ENCODE results near the gene GKN1. TPM values are rescaled to one million over a fixed set of nuclear protein-coding genes. Genes with fewer than 3 reads are reported as not detected.

GKN1 gene
- polyA plus RNA-seq, 1 experiment = not detected

DNA sequence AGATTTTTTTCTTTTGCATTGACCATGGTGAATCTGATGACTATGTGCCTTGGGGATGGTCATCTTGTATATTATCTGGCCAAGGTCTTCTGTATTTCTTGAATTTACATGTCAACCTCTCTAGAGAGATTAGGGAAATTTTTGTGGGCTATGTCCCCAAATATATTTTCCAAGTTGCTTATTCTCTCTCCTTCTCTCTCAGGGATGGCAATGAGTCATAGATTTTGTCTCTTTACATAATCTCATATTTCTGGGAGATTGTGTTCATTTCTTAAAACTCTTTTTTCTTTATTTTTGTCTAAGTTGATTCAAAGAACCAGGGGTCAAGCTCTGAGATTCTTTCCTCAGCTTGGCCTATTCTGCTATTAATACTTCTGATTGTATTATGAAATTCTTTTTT lies 31.6 kb upstream of the GKN1 start:
- Histone ChIP-seq H3K27me3 (ENCODE audit: control insufficient read depth, insufficient read depth, low read length) (no peaks in the 10 kb centered on the region), H3K27ac (ENCODE audit: low read depth, low read length) (no peak overlapping the region), H3K9me3 (ENCODE audit: control insufficient read depth, insufficient read depth, low read length) (peaks cover 2% of the 10 kb centered on the region), H3K4me3 (ENCODE audit: low read depth, low read length) (no peak overlapping the region)
- TF ChIP-seq, protein P1, sequence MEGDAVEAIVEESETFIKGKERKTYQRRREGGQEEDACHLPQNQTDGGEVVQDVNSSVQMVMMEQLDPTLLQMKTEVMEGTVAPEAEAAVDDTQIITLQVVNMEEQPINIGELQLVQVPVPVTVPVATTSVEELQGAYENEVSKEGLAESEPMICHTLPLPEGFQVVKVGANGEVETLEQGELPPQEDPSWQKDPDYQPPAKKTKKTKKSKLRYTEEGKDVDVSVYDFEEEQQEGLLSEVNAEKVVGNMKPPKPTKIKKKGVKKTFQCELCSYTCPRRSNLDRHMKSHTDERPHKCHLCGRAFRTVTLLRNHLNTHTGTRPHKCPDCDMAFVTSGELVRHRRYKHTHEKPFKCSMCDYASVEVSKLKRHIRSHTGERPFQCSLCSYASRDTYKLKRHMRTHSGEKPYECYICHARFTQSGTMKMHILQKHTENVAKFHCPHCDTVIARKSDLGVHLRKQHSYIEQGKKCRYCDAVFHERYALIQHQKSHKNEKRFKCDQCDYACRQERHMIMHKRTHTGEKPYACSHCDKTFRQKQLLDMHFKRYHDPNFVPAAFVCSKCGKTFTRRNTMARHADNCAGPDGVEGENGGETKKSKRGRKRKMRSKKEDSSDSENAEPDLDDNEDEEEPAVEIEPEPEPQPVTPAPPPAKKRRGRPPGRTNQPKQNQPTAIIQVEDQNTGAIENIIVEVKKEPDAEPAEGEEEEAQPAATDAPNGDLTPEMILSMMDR (IDR thresholded peaks at IDR 0.05; ENCODE audit: low read depth, low read length) = no peak
- POLR2A ChIA-PET = no interaction called here
- no peak for DNase-seq (ENCODE audit: low read depth, low spot score)
- CTCF ChIA-PET = interaction anchor here (0.8 to 3.1 kb wide), 30 partner anchors 8 to 476 kb away, joined by 3 to 24 read pairs (median 6); partner anchors contain the start of genes ANTXR1, APLF, FBXO48 and GKN2

DNA sequence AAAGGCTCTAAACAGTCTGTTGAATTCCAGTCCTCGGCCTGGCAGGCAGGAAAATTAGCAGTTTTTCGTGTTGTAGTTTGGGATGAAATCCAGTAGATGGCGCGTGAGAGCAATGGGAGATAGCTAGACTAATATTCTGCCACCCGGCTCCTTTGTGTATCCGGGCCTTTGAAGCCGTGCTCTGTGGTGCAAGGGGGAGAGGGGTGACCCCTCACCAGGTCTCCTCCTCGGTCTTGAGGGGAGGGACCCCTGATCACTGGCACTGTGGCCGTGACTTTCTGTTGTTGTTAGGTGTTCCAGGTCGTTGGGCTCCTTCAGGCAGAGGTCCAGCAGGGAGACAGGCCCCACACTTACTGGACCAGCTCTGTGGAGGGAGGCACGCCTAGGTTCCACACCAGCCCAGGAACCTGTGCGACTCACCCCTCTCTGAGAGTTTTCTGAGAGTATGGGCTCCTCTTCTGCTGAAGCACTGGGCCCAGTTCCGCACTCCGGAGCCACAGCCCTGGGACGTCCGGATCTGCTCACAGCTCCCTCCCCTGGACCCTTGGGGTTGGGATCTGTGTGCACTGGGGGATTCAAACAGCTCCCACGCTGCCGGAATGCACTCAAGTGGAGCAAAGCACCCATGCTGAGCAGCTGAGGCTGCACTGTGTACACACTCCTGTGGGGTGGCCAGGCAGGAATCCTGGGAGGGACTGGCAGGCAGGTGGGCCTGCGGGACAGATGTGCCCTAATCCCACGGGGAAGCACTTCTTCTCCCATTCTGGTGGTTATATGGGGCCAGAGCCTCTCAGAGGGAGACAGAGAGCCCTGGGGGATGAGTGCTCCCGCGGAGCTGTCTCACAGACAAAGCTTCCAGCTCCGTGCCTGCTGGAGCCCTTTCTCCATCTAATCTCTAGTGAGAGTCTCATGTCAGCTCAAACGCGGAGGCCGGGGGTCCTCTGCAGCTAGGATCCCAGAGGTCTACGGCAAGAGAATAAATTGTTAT lies 30.6 kb upstream of the GKN1 start:
- no peak for DNase-seq (ENCODE audit: low read depth, low spot score)
- ChIA-PET CTCF (interaction anchor here (0.5 to 3.1 kb wide), 38 partner anchors 9 to 583 kb away, joined by 3 to 24 read pairs (median 5); partner anchors contain the start of genes ANTXR1, APLF, FBXO48 and GKN2), POLR2A (no interaction called here)
- H3K27ac ChIP-seq (ENCODE audit: low read depth, low read length) = no peak overlapping the region
- H3K27me3 ChIP-seq (ENCODE audit: control insufficient read depth, insufficient read depth, low read length) = no peaks in the 10 kb centered on the region
- TF ChIP-seq, protein P1 (IDR thresholded peaks at IDR 0.05; ENCODE audit: low read depth, low read length) = peak; percentile 93
- peaks cover 2% of the 10 kb centered on the region for H3K9me3 ChIP-seq (ENCODE audit: control insufficient read depth, insufficient read depth, low read length)
- H3K4me3 ChIP-seq (ENCODE audit: low read depth, low read length) = no peak overlapping the region

DNA sequence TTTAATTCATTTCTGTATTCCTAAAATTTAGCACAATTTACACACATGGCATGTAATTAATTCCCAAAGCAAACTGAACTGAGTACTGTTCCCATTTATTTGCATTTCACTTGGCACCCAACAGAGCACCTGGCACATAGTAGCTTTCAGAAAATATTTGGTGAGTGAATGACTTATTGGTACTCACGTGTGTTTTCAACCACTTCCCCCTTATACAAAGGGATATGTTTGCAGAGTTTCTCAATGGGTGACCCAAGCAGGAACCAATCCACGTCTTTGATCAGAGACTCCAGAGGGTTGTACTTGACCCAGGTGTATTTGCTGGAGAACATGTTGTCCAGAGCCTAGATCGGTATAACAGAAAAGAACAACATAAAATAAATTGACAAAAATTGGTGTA lies 28.3 kb upstream of the GKN1 start:
- no peak for DNase-seq (ENCODE audit: low read depth, low spot score)
- ChIA-PET POLR2A (no interaction called here), CTCF (no interaction called here)
- H3K4me3 ChIP-seq (ENCODE audit: low read depth, low read length) = no peak overlapping the region
- H3K27me3 ChIP-seq (ENCODE audit: control insufficient read depth, insufficient read depth, low read length) = no peaks in the 10 kb centered on the region
- H3K9me3 ChIP-seq (ENCODE audit: control insufficient read depth, insufficient read depth, low read length) = peaks cover 2% of the 10 kb centered on the region
- TF ChIP-seq, protein P1 (IDR thresholded peaks at IDR 0.05; ENCODE audit: low read depth, low read length) = no peak
- H3K27ac ChIP-seq (ENCODE audit: low read depth, low read length) = no peak overlapping the region

DNA sequence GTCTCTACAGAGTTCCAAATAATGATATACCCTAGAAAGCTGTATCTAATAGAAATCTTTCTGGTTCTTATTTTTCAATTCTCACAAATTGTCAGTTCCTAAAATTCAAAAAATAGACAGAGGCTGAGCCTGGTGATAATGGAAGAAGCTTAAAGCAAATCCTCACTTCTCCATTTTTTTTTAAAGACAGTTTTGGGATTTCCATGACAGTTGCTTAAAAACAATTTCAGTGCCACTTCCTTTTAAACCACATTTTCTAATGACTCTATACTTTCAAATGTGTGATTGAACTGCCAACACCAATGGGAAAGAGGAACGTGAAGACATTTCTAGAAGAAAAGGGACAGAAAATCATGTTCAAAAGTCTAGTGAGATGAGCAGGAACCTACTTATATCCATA lies 25.7 kb upstream of the GKN1 start:
- CTCF ChIA-PET = no interaction called here
- POLR2A ChIA-PET = interaction anchor here (0.7 kb wide), 1 partner anchor 388 kb away, joined by 4 read pairs; no protein-coding TSS in a partner anchor
- TF ChIP-seq, protein P1 (IDR thresholded peaks at IDR 0.05; ENCODE audit: low read depth, low read length) = no peak

DNA sequence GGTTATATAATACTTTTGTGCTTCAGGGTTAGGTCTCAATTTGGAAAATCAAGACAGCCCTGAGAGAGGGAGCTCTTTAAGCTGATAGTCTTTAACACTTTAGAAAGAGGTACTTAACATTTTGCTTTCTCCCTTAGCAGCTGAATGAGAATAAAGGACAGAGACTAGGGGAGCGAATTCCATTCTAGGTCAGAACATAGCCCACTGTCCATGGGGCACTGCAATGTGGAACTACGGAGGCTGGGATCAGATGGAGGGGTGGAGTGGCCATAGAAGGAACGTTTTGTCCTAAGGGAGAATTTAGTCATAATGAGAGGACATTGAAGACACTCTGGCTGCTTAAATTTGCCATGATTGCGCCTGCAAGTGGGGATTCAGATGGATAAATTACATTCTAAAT lies 22.5 kb upstream of the GKN1 start:
- Histone ChIP-seq H3K9me3 (ENCODE audit: control insufficient read depth, insufficient read depth, low read length) (no peaks in the 10 kb centered on the region), H3K4me3 (ENCODE audit: low read depth, low read length) (no peak overlapping the region), H3K27ac (ENCODE audit: low read depth, low read length) (no peak overlapping the region), H3K27me3 (ENCODE audit: control insufficient read depth, insufficient read depth, low read length) (no peaks in the 10 kb centered on the region)
- POLR2A ChIA-PET = no interaction called here
- TF ChIP-seq, protein P1 (IDR thresholded peaks at IDR 0.05; ENCODE audit: low read depth, low read length) = no peak
- CTCF ChIA-PET = interaction anchor here (0.6 to 3.8 kb wide), 3 partner anchors 9 to 236 kb away, joined by 3 to 24 read pairs (median 10); no protein-coding TSS in a partner anchor
- DNase-seq (ENCODE audit: low read depth, low spot score) = no peak

More for the DNA sequence above, 25.7 kb upstream of the GKN1 start:
- Histone ChIP-seq H3K9me3 (ENCODE audit: control insufficient read depth, insufficient read depth, low read length) (no peaks in the 10 kb centered on the region; the same call in 1 of the 2 replicates), H3K27me3 (ENCODE audit: control insufficient read depth, insufficient read depth, low read length) (no peaks in the 10 kb centered on the region), H3K27ac (ENCODE audit: low read depth, low read length) (no peak overlapping the region), H3K4me3 (ENCODE audit: low read depth, low read length) (no peak overlapping the region)
- no peak for DNase-seq (ENCODE audit: low read depth, low spot score)
